GM10266 (cell line): ENCODE measurements around the gene ATE1.

Experiments
- DNase-seq: peaks from one replicate; pipeline ENCODE4 v3.0.0; 2012; ENCODE audit errors: extremely low spot score
- TF ChIP-seq, protein P1 (sequence below): IDR thresholded peaks from 2 replicates; pipeline ENCODE4 v1.5.1; 2012; ENCODE audit warnings: mild to moderate bottlenecking, low read depth; ENCODE audit not compliant: control insufficient read depth, insufficient read depth; ENCODE audit errors: missing control alignments

The ATE1 gene

DNA sequence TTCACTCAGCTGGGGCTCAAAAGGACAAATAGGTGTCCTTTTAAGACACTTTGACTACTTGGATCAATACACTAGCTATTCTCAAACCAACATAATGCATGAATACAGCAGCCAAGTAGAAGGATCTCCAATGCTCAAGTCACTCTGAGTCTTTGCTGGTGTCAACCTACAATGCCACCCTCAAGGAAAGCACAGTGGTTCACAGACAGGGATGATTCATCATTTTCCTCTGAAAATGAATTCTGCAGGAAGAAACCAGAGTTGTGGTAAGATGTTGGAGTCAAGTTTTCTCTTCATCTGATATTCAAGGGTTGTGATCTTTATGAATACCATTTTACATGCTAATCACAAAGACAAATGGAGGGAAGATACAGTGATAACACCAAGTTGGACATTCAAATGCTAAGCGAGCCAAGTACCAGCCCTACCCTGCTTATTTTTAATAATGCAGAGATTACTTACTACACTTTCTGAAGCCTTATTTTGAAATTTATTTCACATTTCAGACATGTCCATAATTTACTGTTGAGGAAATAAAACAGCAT lies 186.5 kb downstream of the ATE1 start:
- no peak for DNase-seq
- TF ChIP-seq, protein P1, sequence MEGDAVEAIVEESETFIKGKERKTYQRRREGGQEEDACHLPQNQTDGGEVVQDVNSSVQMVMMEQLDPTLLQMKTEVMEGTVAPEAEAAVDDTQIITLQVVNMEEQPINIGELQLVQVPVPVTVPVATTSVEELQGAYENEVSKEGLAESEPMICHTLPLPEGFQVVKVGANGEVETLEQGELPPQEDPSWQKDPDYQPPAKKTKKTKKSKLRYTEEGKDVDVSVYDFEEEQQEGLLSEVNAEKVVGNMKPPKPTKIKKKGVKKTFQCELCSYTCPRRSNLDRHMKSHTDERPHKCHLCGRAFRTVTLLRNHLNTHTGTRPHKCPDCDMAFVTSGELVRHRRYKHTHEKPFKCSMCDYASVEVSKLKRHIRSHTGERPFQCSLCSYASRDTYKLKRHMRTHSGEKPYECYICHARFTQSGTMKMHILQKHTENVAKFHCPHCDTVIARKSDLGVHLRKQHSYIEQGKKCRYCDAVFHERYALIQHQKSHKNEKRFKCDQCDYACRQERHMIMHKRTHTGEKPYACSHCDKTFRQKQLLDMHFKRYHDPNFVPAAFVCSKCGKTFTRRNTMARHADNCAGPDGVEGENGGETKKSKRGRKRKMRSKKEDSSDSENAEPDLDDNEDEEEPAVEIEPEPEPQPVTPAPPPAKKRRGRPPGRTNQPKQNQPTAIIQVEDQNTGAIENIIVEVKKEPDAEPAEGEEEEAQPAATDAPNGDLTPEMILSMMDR: no peak

DNA sequence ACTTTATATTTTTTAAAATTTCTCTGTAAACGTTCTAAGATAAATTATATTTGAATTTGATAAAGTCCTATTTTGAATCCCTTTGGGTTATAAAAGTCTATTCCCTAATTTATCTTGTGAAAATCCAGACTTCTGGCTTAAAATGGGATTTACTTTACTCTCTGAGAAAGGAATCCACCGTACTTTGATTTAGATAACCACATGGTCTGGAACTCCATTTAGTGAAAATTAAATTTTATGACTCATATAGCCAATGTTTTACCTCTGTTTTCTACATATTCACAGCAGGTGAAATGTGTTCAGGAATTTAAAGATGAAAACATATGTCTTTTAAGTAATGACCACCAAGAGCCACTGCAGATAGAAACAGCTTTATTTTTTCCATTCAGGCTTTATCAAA lies 187.8 kb downstream of the ATE1 start:
- DNase-seq: no peak
- TF ChIP-seq, protein P1: no peak

DNA sequence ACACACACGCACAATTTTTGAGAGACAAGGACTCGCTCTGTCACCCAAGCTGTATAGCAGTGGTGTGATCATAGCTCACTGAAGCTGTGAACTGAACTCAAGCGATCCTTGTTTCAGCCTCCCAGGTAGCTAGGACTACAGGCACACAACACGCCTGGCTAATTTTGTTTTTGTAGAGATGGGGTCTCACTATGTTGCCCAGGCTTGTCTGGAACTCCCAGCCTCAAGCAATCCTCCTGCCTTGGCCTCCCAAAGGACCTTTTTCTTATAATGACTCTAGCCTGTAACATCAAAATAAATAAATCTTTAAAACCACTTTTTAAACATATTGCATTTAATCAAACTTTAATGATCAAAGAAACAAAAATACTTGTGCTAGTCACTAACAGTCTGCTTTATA lies 188.7 kb downstream of the ATE1 start:
- TF ChIP-seq, protein P1: no peak
- no peak for DNase-seq

DNA sequence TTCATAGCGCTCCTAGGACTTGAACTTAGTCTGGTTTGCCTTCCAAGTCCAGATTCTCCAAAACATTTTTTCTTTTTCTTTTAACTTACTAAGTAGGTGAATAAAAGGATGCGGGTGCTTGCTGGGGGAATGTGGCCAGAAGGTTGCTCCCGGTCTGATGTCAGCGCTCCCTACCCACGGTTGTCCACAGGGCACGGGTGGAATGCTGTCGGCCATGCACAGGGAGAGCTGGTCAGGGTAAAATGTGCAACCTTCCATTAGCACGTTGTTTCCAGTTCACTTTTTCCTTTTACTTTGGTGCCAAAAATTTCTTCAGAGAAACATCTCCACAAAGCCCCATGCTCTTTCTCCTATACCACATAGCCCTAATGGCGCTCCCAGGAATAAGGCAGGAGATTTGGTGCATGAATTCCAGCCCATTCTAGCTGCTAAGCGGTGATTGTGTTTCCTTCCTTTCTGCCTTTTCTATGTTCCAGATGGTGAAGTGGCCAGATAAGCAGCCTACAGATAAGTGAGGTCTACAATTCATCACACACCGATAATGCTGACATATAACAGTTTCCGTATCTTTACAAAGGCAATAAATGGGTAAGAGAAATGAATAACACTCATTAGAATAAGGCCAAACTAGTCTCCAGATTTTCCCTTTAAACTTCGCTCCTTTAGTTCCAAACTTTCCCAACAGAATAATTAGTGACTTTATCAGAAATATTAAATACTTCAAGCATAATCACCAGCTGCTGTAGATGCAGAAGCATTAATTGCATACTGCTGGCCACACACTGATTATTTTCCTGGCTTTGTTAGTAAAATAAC lies 191.3 kb downstream of the ATE1 start:
- DNase-seq: no peak
- TF ChIP-seq, protein P1: no peak

DNA sequence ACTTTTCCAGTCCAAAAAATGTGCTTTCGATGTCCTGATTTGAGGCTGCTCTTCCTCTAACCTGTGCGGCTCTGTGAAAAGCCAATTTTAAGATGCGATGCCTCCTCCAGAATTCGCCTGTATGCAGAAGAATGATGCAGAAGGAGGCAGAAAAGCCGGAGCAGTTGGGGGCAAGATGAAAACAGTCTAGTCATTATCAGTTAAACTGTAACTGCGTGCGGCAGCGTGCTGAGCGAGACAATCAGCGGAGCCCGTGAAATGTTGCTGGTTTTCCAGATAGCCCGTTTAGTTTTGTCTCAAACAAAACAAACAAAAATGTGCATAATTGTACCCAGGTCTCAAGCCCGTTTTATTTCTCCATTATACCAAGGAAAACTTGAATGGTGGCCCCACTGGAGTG lies 192.6 kb downstream of the ATE1 start:
- DNase-seq: no peak
- TF ChIP-seq, protein P1: no peak

DNA sequence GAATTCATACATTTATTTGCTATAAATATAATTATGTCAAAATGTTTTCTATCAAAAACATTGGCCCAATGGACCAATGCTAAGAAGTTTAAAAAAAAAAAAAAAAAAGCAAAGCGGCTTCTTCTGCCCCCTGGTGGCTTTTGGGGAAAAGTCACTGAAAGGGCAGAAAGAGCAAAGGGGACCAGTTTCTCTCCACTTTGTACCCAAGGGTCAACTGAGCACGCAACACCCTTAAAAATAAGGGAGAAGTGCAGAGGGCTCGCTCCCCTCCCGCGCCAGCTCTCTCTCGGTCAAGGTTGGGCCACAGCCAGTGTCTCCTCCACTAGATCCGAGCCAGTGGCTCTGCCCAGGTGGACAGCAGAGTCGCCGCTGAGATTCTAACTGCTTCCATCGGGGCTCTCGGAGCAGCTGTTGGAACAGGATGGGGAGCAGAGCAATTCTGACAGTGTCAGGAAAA lies 193.2 kb downstream of the ATE1 start:
- TF ChIP-seq, protein P1: peak; percentile 51

More for the DNA sequence above, 193.2 kb downstream of the ATE1 start:
- peak; percentile 47 for DNase-seq
